Measurements from ENCODE around the gene NARS2.
"Not testable (repeated sequence)": the region's sequence is repeated elsewhere in the genome, so short reads cannot be mapped to it uniquely, and the experiment has no call there.

The NARS2 gene

DNA sequence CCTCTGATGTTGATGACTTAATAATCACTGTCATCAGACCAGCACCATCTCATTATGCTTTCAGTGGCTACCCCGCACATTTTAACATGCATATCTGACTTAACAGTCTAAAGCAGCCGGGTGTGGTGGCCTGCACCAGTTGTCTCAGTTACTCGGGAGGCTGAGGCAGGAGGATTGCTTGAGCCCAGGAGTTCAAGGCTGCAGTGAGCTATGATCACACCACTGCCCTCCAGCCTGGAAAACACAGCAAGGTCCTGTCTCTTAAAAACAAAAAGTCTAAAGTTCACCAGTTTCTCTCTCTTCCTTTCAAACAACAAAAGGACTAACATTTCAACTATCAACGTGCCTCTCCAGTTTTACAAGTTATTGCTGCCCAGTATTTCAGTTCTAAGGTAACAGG lies 101.8 kb downstream of the NARS2 start:
- no peak for DNase-seq

GRCh38 chr11:78472382-78472781 lies 102.3 kb downstream of the NARS2 start:
- DNase-seq = no peak

- DNase-seq = no peak
Measured at GRCh38 chr11:78470861-78471442, 103.7 kb downstream of the NARS2 start.

DNA sequence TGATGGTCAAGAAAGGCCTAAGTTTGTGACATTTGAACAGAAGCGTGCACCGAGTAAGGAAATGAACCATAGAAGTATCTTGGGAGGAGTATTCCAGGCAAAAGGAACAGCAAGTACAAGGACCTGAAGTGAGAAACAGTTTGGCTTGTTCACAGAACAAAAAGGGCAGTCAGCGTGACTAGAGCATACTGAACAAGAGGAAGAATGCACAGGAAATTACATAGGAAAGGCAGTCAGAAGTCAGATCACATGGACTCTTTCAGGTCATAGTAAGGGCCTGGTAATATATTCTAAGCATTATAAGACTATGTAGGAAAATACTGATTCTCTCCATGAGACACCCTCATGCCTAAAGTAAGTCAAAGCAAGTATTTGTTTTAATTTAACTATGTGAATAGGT lies 104.8 kb downstream of the NARS2 start:
- DNase-seq = no peak

- DNase-seq = no peak
Measured at GRCh38 chr11:78467931-78468330, 106.7 kb downstream of the NARS2 start.

DNA sequence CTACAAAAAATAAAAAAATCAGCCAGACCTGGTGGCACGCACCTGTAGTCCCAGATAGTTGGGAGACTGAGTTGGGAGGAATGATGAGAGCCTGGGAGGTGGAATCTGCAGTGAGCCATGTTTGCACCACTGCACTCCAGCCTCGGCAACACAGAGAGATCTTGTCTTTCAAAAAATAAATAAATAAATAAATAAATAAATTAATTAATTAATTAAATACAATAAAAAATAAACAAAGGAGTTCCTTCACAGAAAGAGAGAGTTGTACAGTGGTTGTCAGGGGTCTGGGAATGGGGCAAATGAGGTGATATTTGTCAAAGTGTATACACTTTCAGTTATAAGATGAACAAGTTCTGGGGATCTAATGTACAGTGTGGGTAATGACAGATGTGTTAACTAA lies 107.3 kb downstream of the NARS2 start:
- no peak for DNase-seq

DNA sequence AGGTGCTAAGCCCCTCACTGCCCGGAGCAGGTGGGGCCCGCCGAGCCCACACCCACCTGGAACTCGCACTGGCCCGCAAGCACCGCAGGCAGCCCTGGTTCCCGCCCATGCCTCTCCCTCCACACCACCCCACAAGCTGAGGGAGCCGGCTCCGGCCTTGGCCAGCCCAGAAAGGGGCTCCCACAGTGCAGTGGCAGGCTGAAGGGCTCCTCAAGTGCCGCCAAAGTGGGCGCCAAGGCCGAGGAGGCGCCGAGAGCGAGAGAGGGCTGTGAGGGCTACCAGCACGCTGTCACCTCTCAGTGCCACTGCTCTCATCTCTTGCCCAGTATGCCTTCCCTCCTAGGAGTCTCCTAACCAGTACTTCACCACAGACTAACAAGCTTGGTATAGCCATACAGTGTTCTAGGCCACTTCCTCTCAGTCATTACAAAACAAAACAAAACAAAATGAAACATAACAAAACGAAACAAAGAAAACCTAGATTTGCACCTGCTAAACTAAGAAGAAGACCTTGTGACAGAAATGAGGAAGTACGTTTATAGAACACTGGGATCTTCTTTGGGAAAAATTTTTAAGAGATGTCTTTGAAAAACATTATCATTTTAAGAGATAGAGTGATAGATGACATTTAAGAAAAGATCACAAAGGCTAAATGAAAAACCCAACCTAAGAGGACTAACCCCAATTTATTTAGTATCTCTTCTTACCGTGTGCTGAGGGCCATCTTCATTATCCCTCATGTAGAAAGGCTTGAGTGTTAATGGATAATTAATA lies 109.3 kb downstream of the NARS2 start:
- peak in 1 of 2 donors; percentile 7 for DNase-seq

DNA sequence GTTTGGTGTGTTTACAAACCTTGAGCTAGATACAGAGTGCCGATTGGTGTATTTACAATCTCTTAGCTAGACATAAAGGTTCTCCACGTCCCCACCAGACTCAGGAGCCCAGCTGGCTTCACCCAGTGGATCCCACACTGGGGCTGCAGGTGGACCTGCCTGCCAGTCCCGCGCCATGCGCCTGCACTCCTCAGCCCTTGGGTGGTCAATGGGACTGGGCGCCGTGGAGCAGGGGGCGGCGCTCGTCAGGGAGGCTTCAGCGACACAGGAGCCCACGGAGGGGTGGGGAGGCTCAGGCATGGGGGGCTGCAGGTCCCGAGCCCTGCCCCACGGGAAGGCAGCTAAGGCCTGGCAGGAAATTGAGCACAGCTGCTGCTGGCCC lies 109.9 kb downstream of the NARS2 start:
- not testable (repeated sequence) for DNase-seq

DNA sequence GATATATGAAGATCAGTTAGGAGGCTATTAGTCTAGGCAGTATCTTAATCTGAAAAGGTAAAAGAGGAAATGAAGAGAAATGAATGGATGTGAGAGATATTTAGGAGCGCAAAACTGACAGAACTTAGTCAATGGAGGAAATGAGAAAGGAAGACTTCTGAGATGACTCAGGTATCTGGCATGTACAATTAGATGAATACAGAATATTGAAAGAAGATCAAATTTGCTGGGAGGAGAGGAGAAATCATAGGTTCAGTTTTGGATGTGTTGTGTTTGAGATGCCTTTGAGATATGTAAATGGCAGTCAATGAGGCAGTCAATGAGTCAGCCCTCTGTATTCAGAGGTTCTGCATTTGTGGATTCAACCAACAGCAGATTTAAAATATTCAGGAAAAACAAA lies 114.2 kb downstream of the NARS2 start:
- no peak for DNase-seq

- no peak for DNase-seq
Measured at GRCh38 chr11:78459738-78460137, 114.9 kb downstream of the NARS2 start.

DNA sequence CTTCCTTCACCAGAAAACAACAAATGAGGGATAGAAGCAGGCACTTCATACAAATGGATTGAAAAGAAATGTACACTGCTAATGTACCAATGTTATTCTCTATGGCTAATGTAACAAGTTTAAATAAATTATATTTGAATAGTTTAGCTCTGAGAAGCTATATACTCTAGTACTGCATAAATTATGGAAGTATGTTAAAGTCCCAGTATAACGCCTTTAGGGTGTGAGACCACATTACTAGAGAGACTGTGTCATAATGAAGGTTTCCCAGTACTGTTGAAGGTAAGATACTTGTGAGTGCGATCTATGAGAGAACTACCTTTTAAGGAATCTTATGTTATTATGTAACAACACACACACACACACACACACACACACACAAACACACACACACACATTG lies 117.2 kb downstream of the NARS2 start:
- DNase-seq = no peak

DNA sequence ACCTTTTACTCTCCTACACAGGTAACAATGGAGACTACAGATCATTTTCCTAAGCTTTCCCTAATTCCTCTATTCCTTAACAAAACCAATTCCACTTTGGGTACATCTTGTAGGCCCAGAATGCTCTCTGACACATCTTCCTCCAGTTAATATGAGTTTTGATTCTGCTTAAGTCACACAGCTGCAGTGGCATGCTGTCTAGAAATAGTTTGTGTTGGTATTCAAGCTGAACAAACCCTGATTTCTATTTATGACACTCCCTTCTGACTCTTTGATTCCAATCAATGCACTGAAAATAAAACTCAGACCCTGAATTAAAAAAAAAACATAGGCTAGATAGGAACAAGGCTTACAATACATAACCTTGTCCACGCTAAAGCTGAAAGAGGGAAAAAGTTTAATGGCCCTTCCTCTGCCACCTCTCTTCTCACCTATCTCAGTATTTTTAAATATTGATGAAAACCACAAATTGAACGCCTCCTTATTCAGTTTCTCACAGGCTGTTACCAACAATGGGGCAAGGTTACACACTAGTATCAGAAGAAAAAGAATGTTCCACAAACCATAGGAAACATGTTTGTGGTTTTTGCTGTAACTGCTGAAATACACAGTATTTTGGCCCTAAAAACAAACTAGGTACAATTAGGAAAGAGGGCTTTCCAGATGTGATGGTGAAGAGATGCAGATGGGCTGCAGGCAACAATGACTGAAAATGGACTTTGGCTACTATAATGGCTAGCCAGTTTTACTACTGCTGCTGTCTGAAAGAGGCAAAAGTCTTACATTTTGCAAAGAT lies 121.3 kb downstream of the NARS2 start:
- DNase-seq = no peak

GRCh38 chr11:78451371-78452150 lies 123.1 kb downstream of the NARS2 start:
- DNase-seq = no peak

- DNase-seq = no peak
Measured at GRCh38 chr11:78450866-78451265, 123.8 kb downstream of the NARS2 start.

DNA sequence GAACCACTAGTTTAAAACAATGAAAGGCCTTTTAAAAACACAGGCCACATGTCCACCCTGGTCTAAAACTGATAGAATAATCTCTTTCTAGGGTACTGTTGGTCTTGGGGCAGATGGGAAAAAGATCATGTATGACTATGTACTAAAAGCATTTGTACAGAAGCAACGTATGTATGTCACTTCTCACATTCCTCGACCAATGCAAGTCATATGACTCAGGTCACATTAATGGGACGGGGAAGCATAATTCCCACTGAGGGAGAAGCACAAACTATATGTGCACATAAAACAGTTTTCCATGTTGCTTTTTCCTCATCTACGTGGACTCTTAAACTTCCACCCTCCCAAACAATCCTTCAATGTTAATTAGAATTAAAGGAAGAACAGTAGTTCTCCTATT lies 124.8 kb downstream of the NARS2 start:
- DNase-seq = no peak

- no peak for DNase-seq
Measured at GRCh38 chr11:78446210-78446609, 128.5 kb downstream of the NARS2 start.

DNA sequence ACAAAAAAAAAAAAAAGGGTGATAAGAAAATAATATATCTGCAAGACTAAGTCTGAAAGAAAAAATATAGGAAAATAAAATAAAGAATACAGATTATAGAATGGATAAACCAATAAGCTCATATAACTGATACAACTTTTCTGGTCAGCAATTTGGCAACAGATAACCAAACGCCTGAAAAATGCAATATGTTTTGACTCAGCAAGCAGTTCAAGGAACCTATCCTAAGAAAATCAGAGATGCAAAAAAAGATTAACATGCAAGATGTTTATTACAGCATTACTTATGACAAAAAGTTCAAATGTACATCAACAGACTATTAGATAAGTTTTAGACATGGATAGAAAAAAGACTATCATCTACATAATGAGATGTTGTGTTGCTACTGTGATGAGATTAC lies 129.9 kb downstream of the NARS2 start:
- no peak for DNase-seq

DNA sequence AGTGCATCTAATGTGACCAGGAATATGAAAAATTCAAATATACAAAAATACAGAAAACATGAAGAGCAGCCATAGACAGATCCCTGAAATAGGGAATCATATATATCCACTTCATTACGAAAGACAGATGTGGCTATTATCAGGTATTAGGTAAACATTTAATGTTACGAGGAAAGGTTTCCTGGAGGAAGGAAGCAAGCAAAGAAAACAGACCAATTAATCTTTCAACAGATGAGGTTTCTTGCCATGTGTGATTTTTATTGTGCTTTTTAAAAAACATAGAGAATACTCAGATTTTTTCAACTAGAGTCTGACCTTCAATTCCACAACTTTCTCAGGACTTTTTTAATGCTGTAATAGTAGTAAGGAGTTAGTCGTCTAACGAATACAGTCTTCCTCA lies 132.7 kb downstream of the NARS2 start:
- DNase-seq = no peak

GRCh38 chr11:78438298-78438975 lies 136.2 kb downstream of the NARS2 start:
- no peak for DNase-seq

- no peak for DNase-seq
Measured at GRCh38 chr11:78432956-78433355, 141.7 kb downstream of the NARS2 start.

DNA sequence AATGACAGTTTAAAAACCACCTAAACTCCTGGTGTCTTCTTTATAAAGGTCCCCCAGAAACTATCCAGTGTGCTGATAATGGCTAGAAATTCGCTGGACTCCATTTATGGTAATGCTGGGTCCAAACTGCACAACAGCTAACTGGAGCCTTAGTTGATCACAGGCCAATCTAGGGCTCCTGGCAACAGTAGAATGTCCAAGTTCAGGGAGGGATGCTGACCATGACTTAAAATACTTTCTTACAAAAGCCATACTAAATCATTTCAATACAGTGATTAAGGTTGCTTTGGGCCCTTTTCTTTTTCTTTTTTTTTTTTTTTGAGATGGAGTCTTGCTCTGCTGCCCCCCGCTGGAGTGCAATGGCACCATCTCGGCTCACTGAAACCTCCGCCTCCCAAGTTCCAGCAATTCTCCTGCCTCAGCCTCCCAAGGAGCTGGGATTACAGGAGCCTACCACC lies 142.6 kb downstream of the NARS2 start:
- no peak for DNase-seq

GRCh38 chr11:78429660-78430059 lies 145.0 kb downstream of the NARS2 start:
- no peak for DNase-seq

DNA sequence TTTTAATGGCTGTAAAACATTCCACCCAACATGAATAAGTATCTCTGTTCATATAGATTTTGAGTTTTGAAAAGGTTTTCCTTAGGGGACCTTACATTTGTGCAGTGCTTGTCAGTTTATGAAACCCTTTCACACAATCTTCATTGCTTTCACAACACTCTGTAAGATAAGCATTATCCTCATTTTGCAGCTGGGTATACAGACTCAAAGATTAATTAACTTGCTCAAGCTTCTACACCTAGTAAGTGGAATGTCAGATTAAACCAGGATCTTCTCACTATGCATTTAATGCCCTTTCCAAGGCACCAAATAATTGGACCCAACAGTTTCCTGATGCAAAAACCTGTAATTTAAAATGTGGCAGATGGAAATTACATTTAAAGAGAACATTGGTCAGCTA lies 145.5 kb downstream of the NARS2 start:
- no peak for DNase-seq
